GM18951 (cell line): ENCODE data around the gene RIPK1.
"Not testable (repeated sequence)": the region's sequence is repeated elsewhere in the genome, so short reads cannot be mapped to it uniquely, and the experiment has no call there.

Experiments
- POLR2A ChIP-seq: IDR thresholded peaks from 4 replicates; pipeline ENCODE4 v1.6.1; 2011; ENCODE audit warnings: mild to moderate bottlenecking; ENCODE audit not compliant: insufficient read length, insufficient read depth; ENCODE audit errors: extremely low read depth
- in situ Hi-C: fragments of 300-500 bp; cut with MboI; formaldehyde crosslinking; loops from one replicate; pipeline ENCODE4 v1.12.0; 2022; ENCODE audit warnings: low sequenced_read_pairs, mixed read lengths, inconsistent platforms; ENCODE audit not compliant: unreplicated experiment

RIPK1 gene

GRCh38 chr6:3142536-3142935 is 74.2 kb downstream of the RIPK1 start:
- in situ Hi-C loops = no loop called here
- no peak for TF ChIP-seq POLR2A

GRCh38 chr6:3143158-3143557 is 74.9 kb downstream of the RIPK1 start:
- in situ Hi-C loops = no loop called here
- TF ChIP-seq POLR2A = no peak

GRCh38 chr6:3144571-3144970 is 76.3 kb downstream of the RIPK1 start:
- no peak for TF ChIP-seq POLR2A
- in situ Hi-C loops = no loop called here

GRCh38 chr6:3147914-3148757 is 79.8 kb downstream of the RIPK1 start:
- in situ Hi-C loops = no loop called here
- TF ChIP-seq POLR2A = no peak

GRCh38 chr6:3151691-3152090 is 83.4 kb downstream of the RIPK1 start:
- TF ChIP-seq POLR2A = no peak
- in situ Hi-C loops = no loop called here

- in situ Hi-C loops = no loop called here
- no peak for TF ChIP-seq POLR2A
These were observed 84.4 kb downstream of the RIPK1 start for GRCh38 chr6:3152689-3153088.

GRCh38 chr6:3155416-3155815 is 87.1 kb downstream of the RIPK1 start:
- in situ Hi-C loops = not testable (repeated sequence)

GRCh38 chr6:3156184-3157130 is 88.2 kb downstream of the RIPK1 start:
- in situ Hi-C loops = not testable (repeated sequence)

- TF ChIP-seq POLR2A = peak; percentile 64
- in situ Hi-C loops = no loop called here
These were observed 89.0 kb downstream of the RIPK1 start, which contains the start of gene TUBB2A for GRCh38 chr6:3157131-3157933. TSS of gene TUBB2A (minus strand) at chr6:3157544. CDS start at chr6:3157463, 81 bp downstream.

- TF ChIP-seq POLR2A = no peak
- in situ Hi-C loops = no loop called here
These were observed 91.8 kb downstream of the RIPK1 start for GRCh38 chr6:3159805-3160781.

- in situ Hi-C loops = no loop called here
- TF ChIP-seq POLR2A = no peak
These were observed 93.8 kb downstream of the RIPK1 start for GRCh38 chr6:3162067-3162497.
